Measurements from ENCODE around the gene FADS6.

Gene FADS6

GRCh38 chr17:74866198-74866835 lies 27.1 kb downstream of the FADS6 start:
- DNase-seq = no peak

GRCh38 chr17:74865504-74866197 lies 27.8 kb downstream of the FADS6 start:
- no peak for DNase-seq

- DNase-seq = peak; percentile 58
Observed at GRCh38 chr17:74864866-74865395, 28.5 kb downstream of the FADS6 start.

- DNase-seq = no peak
Observed at GRCh38 chr17:74864297-74864865, 29.1 kb downstream of the FADS6 start.

- DNase-seq = no peak
Observed at GRCh38 chr17:74863420-74864296, 29.8 kb downstream of the FADS6 start.

- DNase-seq = no peak
Observed at GRCh38 chr17:74862919-74863318, 30.5 kb downstream of the FADS6 start.

- DNase-seq = peak; percentile 45
Observed at GRCh38 chr17:74862108-74862901, 31.1 kb downstream of the FADS6 start.

GRCh38 chr17:74861662-74862107 lies 31.7 kb downstream of the FADS6 start:
- DNase-seq = no peak

GRCh38 chr17:74860872-74861661 lies 32.4 kb downstream of the FADS6 start:
- no peak for DNase-seq

- DNase-seq = no peak
Observed at GRCh38 chr17:74860229-74860871, 33.1 kb downstream of the FADS6 start.

GRCh38 chr17:74859459-74860228 lies 33.8 kb downstream of the FADS6 start, which contains the start of gene GRIN2C:
Gene GRIN2C, minus strand, starts transcription at chr17:74859885. Its CDS starts 4,793 bp downstream, at chr17:74855092.
- no peak for DNase-seq

- no peak for DNase-seq
Observed at GRCh38 chr17:74858672-74859458, 34.6 kb downstream of the FADS6 start.

GRCh38 chr17:74857191-74857590 lies 36.2 kb downstream of the FADS6 start:
- no peak for DNase-seq

GRCh38 chr17:74856112-74856511 lies 37.3 kb downstream of the FADS6 start:
- no peak for DNase-seq

GRCh38 chr17:74855323-74855722 lies 38.1 kb downstream of the FADS6 start:
- DNase-seq = no peak

GRCh38 chr17:74854792-74855191 lies 38.6 kb downstream of the FADS6 start:
- no peak for DNase-seq

- no peak for DNase-seq
Observed at GRCh38 chr17:74853669-74854068, 39.8 kb downstream of the FADS6 start.

GRCh38 chr17:74853048-74853397 lies 40.4 kb downstream of the FADS6 start:
- no peak for DNase-seq
